BE2C (cell line): ENCODE results near the gene BBOX1.

Source experiments
- DNase-seq: peaks from one replicate; pipeline ENCODE4 v3.0.0-alpha.2; 2020
- H3K27me3 ChIP-seq: fragments of 250-450 bp; sonication (Bioruptor Pico); 2 replicates; pipeline ENCODE4 v1.5.1; 2020; ENCODE audit warnings: mild to moderate bottlenecking
- H3K36me3 ChIP-seq: fragments of 250-450 bp; sonication (Bioruptor Pico); 2 replicates; pipeline ENCODE4 v1.5.1; 2020; ENCODE audit warnings: mild to moderate bottlenecking
- H3K4me1 ChIP-seq: fragments of 250-450 bp; sonication (Bioruptor Pico); 2 replicates; pipeline ENCODE4 v1.5.1; 2020
- H3K4me3 ChIP-seq: 2 replicates; pipeline ENCODE4 v1.5.1; 2011; ENCODE audit warnings: low read depth, low read length
- H3K9me3 ChIP-seq: fragments of 250-450 bp; sonication (Bioruptor Pico); 2 replicates; pipeline ENCODE4 v1.5.1; 2020
- TF ChIP-seq, protein P1 (sequence below): IDR thresholded peaks from 2 replicates; pipeline ENCODE4 v1.5.1; 2012; ENCODE audit warnings: mild to moderate bottlenecking, low read depth, low read length

The BBOX1 gene

GRCh38 chr11:27011560-27012233 is 28.9 kb upstream of the BBOX1 start:
- H3K4me3 ChIP-seq, result no peak overlapping the region

DNA sequence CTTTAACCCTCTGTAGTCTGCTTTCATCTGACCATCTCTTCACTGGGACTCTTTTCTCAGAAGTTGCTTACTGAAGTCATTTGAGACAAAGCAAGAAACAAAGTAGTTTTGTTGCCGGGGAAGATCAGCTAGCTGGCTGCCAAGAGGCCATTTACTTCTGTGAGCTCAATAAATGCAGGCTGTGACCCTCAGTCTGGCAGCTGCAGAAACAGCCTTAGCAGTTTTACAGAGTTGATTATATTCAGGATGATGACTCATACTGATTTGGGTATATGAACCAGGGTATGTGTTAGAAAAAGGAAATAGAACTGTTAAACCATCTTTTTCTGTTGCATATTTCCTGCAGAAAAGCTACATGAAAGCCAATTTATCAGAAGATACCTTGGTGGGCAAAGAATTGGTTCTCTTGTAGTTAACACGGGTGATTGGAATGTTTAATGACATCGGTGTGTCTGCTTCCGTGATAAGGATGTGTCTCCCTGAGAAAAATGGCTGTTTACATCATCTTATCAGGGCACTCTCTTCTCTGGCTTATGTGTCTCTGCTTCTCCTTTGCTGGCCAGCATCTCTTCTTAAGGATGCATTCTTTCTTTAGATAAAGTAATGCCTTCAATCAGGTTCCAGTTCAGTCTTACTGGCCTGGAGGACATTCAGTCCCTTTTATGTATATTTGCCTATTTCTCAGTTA is 28.2 kb upstream of the BBOX1 start:
- Histone ChIP-seq H3K9me3 (no peaks in the 10 kb centered on the region), H3K27me3 (no peaks in the 10 kb centered on the region), H3K36me3 (no peaks in the 10 kb centered on the region), H3K4me3 (peak overlapping the region; percentile 23), H3K4me1 (peaks cover 15% of the 10 kb centered on the region)
- TF ChIP-seq, protein P1, sequence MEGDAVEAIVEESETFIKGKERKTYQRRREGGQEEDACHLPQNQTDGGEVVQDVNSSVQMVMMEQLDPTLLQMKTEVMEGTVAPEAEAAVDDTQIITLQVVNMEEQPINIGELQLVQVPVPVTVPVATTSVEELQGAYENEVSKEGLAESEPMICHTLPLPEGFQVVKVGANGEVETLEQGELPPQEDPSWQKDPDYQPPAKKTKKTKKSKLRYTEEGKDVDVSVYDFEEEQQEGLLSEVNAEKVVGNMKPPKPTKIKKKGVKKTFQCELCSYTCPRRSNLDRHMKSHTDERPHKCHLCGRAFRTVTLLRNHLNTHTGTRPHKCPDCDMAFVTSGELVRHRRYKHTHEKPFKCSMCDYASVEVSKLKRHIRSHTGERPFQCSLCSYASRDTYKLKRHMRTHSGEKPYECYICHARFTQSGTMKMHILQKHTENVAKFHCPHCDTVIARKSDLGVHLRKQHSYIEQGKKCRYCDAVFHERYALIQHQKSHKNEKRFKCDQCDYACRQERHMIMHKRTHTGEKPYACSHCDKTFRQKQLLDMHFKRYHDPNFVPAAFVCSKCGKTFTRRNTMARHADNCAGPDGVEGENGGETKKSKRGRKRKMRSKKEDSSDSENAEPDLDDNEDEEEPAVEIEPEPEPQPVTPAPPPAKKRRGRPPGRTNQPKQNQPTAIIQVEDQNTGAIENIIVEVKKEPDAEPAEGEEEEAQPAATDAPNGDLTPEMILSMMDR, result no peak
- DNase-seq, result peak; percentile 44

More at GRCh38 chr11:27011560-27012233, 28.9 kb upstream of the BBOX1 start:
- H3K4me1 ChIP-seq, result peaks cover 15% of the 10 kb centered on the region
- DNase-seq, result no peak
- no peaks in the 10 kb centered on the region for H3K36me3 ChIP-seq
- TF ChIP-seq, protein P1, result no peak
- H3K9me3 ChIP-seq, result no peaks in the 10 kb centered on the region
- no peaks in the 10 kb centered on the region for H3K27me3 ChIP-seq

DNA sequence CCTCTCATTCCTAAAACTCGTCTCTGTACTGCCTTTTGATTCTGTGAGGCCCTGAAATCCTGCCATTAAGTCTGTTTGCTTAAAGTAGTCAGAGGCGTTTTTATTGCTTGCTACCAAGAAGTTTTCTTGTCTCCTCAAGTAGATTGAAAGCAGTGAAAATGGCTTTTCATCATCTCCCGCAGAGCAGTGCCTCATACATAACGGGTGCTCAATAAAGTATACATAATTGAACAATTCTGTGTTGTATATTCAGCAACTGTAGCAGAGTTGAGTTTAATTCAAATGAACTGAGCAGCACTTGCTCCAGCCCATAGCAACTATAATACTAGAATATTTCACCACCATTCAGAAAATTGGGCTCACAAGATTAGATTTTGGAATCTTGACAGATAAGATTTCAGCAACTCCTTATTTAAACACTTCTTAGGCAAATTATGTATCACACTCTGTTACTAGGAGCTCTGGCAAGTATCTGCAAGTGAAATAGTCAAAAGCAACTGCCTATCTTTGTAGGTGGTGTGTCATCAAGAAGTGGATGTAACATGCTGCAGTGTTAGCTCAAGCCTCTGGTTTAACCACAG is 26.7 kb upstream of the BBOX1 start:
- peaks cover 15% of the 10 kb centered on the region for H3K4me1 ChIP-seq
- no peaks in the 10 kb centered on the region for H3K36me3 ChIP-seq
- no peak for DNase-seq
- TF ChIP-seq, protein P1, result no peak
- no peak overlapping the region for H3K4me3 ChIP-seq
- no peaks in the 10 kb centered on the region for H3K27me3 ChIP-seq
- no peaks in the 10 kb centered on the region for H3K9me3 ChIP-seq

- DNase-seq, result no peak
- Histone ChIP-seq H3K4me3 (no peak overlapping the region), H3K9me3 (no peaks in the 10 kb centered on the region), H3K4me1 (peaks cover 2% of the 10 kb centered on the region; the same call in 1 of the 2 replicates), H3K36me3 (no peaks in the 10 kb centered on the region), H3K27me3 (no peaks in the 10 kb centered on the region)
- TF ChIP-seq, protein P1, result no peak
Observed at GRCh38 chr11:27018902-27019529, 21.6 kb upstream of the BBOX1 start.

DNA sequence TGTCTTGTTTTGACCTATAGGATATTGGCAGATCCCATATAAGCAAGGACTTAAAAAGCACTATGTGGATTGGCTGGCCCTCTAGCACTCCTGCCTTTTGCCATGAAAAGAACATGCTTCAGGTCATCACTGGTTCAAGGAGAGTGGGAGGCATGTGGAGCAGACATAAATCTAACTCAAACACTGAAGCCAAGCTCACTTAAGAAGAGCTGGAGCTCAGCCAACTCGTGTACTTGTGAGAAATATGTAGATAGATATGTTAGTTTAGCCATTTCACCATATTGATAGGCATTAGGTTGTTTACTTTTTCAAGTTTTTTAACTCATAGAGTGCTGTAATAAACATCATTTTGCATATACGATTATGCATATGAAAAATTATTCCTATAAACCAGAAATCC is 19.9 kb upstream of the BBOX1 start:
- H3K27me3 ChIP-seq, result no peaks in the 10 kb centered on the region
- H3K4me1 ChIP-seq, result no peaks in the 10 kb centered on the region
- no peak overlapping the region for H3K4me3 ChIP-seq
- H3K36me3 ChIP-seq, result no peaks in the 10 kb centered on the region
- H3K9me3 ChIP-seq, result no peaks in the 10 kb centered on the region
- no peak for DNase-seq
- TF ChIP-seq, protein P1, result no peak
